IMR-90 (cell line): ENCODE measurements around the gene GRB10. TPM values are rescaled to one million over a fixed set of nuclear protein-coding genes. Genes with fewer than 3 reads are reported as not detected.
A peak's percentile ranks its signal among the peaks of the same experiment; 100 is the strongest.

ENCODE experiments used
- ATAC-seq: fragments of 200-7000 bp; cut with Tn5 transposase; 2 replicates; pipeline ENCODE4 v1.9.1; 2020; ENCODE audit warnings: low read depth, mild to moderate bottlenecking, moderate library complexity
- BruUV-seq: library from RNA; stranded (reverse); fragments of 400-500 nt; replicated peaks from 2 replicates; lab custom pipeline; 2021; lab: Mats Ljungman, UMichigan
- CTCF ChIA-PET: fragments of 300-600 bp; formaldehyde crosslinking; extraction: SDS; loops from one replicate; lab custom pipeline; 2021; ENCODE audit warnings: antibody characterized with exemption; lab: Yijun Ruan, JAX
- POLR2A ChIA-PET: fragments of 300-600 bp; sonication (Branson Sonifier 250); formaldehyde crosslinking; loops from one replicate; lab custom pipeline; 2022; ENCODE audit warnings: antibody characterized with exemption; ENCODE audit not compliant: unreplicated experiment; lab: Charles Lee
- DNase-seq: peaks from one replicate; pipeline ENCODE4 v3.0.0; 2013
- H2AFZ ChIP-seq: replicated peaks from 2 replicates; pipeline ENCODE3; 2013; ENCODE audit warnings: low read length, mild to moderate bottlenecking; ENCODE audit not compliant: poor library complexity
- H2AK5ac ChIP-seq: 2 replicates; pipeline ENCODE4 v1.6.1; 2013; ENCODE audit warnings: low read depth, low read length, inconsistent platforms
- H2AK9ac ChIP-seq: replicated peaks from 2 replicates; pipeline ENCODE3; 2013; ENCODE audit warnings: mild to moderate bottlenecking, low read depth, low read length, moderate library complexity; ENCODE audit not compliant: poor library complexity
- H2BK120ac ChIP-seq: 2 replicates; pipeline ENCODE4 v1.6.1; 2013; ENCODE audit warnings: low read depth, low read length, inconsistent platforms
- H2BK15ac ChIP-seq: 3 replicates; pipeline ENCODE4 v1.6.1; 2013; ENCODE audit warnings: low read depth, low read length, inconsistent platforms
- H2BK20ac ChIP-seq: 2 replicates; pipeline ENCODE4 v1.6.1; 2013; ENCODE audit warnings: low read depth, mild to moderate bottlenecking, inconsistent platforms, low read length, moderate library complexity
- H2BK5ac ChIP-seq: 2 replicates; pipeline ENCODE4 v1.6.1; 2013; ENCODE audit warnings: mild to moderate bottlenecking, low read depth, low read length, inconsistent platforms; ENCODE audit not compliant: poor library complexity, severe bottlenecking
- H3K14ac ChIP-seq: replicated peaks from 2 replicates; pipeline ENCODE4 v1.6.1; 2013; ENCODE audit warnings: low read depth, low read length, inconsistent platforms
- H3K18ac ChIP-seq: 2 replicates; pipeline ENCODE4 v1.6.1; 2013; ENCODE audit warnings: low read depth, low read length, control low read depth
- H3K23ac ChIP-seq: 2 replicates; pipeline ENCODE4 v1.6.1; 2013; ENCODE audit warnings: low read depth, low read length, inconsistent platforms
- H3K27ac ChIP-seq: 2 replicates; pipeline ENCODE4 v1.5.1; 2013; ENCODE audit warnings: mild to moderate bottlenecking, control low read depth, low read length; ENCODE audit not compliant: insufficient read depth
- H3K27me3 ChIP-seq: 2 replicates; pipeline ENCODE4 v1.6.1; 2013; ENCODE audit warnings: low read length; ENCODE audit not compliant: control insufficient read depth, insufficient read depth
- H3K36me3 ChIP-seq: 2 replicates; pipeline ENCODE4 v1.6.1; 2013; ENCODE audit warnings: low read length, mixed read lengths; ENCODE audit not compliant: control insufficient read depth, insufficient read depth
- H3K4ac ChIP-seq: 2 replicates; pipeline ENCODE4 v1.6.1; 2013; ENCODE audit warnings: low read depth, low read length, inconsistent platforms
- H3K4me1 ChIP-seq: 2 replicates; pipeline ENCODE4 v1.6.1; 2013; ENCODE audit warnings: low read length, mixed read lengths; ENCODE audit not compliant: control insufficient read depth, insufficient read depth
- H3K4me2 ChIP-seq: 2 replicates; pipeline ENCODE4 v1.6.1; 2013; ENCODE audit warnings: low read depth, mild to moderate bottlenecking, control low read depth, low read length, moderate library complexity
- H3K4me3 ChIP-seq: 2 replicates; pipeline ENCODE4 v1.5.1; 2013; ENCODE audit warnings: low read depth, mild to moderate bottlenecking, control low read depth, low read length, moderate library complexity; ENCODE audit not compliant: insufficient read depth
- H3K56ac ChIP-seq: 2 replicates; pipeline ENCODE4 v1.6.1; 2013; ENCODE audit warnings: low read length, inconsistent platforms; ENCODE audit not compliant: insufficient read depth; ENCODE audit errors: extremely low read depth
- H3K79me1 ChIP-seq, 2 experiments: 2 replicates each; pipeline ENCODE4 v1.6.1; 2013; ENCODE audit warnings: low read length in 2 of 2, inconsistent platforms in 1 of 2, low read depth in 1 of 2
- H3K9ac ChIP-seq: 2 replicates; pipeline ENCODE4 v1.6.1; 2013; ENCODE audit warnings: low read depth, low read length, control low read depth
- H3K9me1 ChIP-seq: 2 replicates; pipeline ENCODE4 v1.6.1; 2013; ENCODE audit warnings: low read length, inconsistent platforms; ENCODE audit not compliant: insufficient read depth
- H3K9me3 ChIP-seq: 2 replicates; pipeline ENCODE4 v1.6.1; 2013; ENCODE audit warnings: low read length; ENCODE audit not compliant: control insufficient read depth, insufficient read depth
- H4K20me1 ChIP-seq: 2 replicates; pipeline ENCODE4 v1.6.1; 2013; ENCODE audit warnings: low read length, inconsistent platforms; ENCODE audit not compliant: insufficient read depth
- H4K5ac ChIP-seq: 2 replicates; pipeline ENCODE4 v1.6.1; 2013; ENCODE audit warnings: mild to moderate bottlenecking, low read depth, low read length, control low read depth
- H4K8ac ChIP-seq, 2 experiments: 2 replicates each; pipeline ENCODE4 v1.6.1; 2013; ENCODE audit warnings: low read depth in 2 of 2, low read length in 2 of 2, control low read depth in 1 of 2, inconsistent platforms in 1 of 2
- H4K91ac ChIP-seq: 2 replicates; pipeline ENCODE4 v1.6.1; 2013; ENCODE audit warnings: low read depth, low read length, inconsistent platforms; ENCODE audit not compliant: insufficient read depth
- CEBPB ChIP-seq: IDR thresholded peaks from 2 replicates; pipeline ENCODE4 v1.6.1; 2012; ENCODE audit warnings: low read depth, low read length, improper control_type of control experiment
- ELK1 ChIP-seq: fragments of 150-350 bp; IDR thresholded peaks from 2 replicates; pipeline ENCODE4 v1.6.1; 2016; ENCODE audit warnings: low read depth, mild to moderate bottlenecking, low read length, moderate library complexity, borderline replicate concordance
- dilution Hi-C: fragments of 300-500 bp; cut with HindIII; formaldehyde crosslinking; loops from one replicate; pipeline ENCODE4 v1.14.3; 2018; ENCODE audit warnings: low sequenced_read_pairs; ENCODE audit not compliant: unreplicated experiment
- in situ Hi-C: fragments of 300-500 bp; cut with MboI; formaldehyde crosslinking; loops from 3 replicates; pipeline ENCODE4 v1.14.3; 2019; ENCODE audit warnings: low sequenced_read_pairs, inconsistent platforms, mixed read lengths
- intact Hi-C: fragments of 100-400 bp; cut with micrococcal nuclease; formaldehyde crosslinking; loops from 2 replicates; pipeline ENCODE4 v1.10.0; 2022
- polyA plus RNA-seq, 3 experiments: library from polyadenylated mRNA; depleted of rRNA; stranded (reverse); fragments of >200 nt; gene quantifications; 2 replicates each; pipeline ENCODE4 v1.2.3, GENCODE V29; 2012; ENCODE audit warnings: low replicate concordance in 1 of 3
- total RNA-seq: library from RNA; depleted of rRNA; stranded (reverse); fragments of >200 nt; gene quantifications from 2 replicates; pipeline ENCODE4 v1.2.3, GENCODE V29; 2012

The GRB10 gene
- total and polyA plus RNA-seq, 2 of the 4 experiments (the other 2 are of a cell fraction) = 6.3 to 15.1 TPM

- H4K5ac ChIP-seq = no peak overlapping the region
- H3K18ac ChIP-seq = no peak overlapping the region
- no peak overlapping the region for H3K27ac ChIP-seq
- no peak overlapping the region for H4K8ac ChIP-seq
- H3K4me2 ChIP-seq = no peak overlapping the region
- peaks cover 9% of the 10 kb centered on the region for H3K36me3 ChIP-seq
- no peak overlapping the region for H3K4ac ChIP-seq
- no peak overlapping the region for H2BK120ac ChIP-seq
- H3K23ac ChIP-seq = no peak overlapping the region
- CTCF ChIA-PET = no interaction called here
- DNase-seq (no peak), ATAC-seq (no peak)
- no peaks in the 10 kb centered on the region for H3K27me3 ChIP-seq
- no peaks in the 10 kb centered on the region; the same call in 1 of the 2 replicates for H4K20me1 ChIP-seq
- intact Hi-C loops (no loop called here), dilution Hi-C loops (no loop called here), in situ Hi-C loops (loop anchor here (25.0 kb wide), 1 partner anchor 237 kb away; the partner anchor contains the start of gene FIGNL1)
- BruUV-seq = no TSS peak
- no peak overlapping the region for H3K14ac ChIP-seq
- peaks cover 3% of the 10 kb centered on the region; the same call in 1 of the 2 replicates for H3K4me1 ChIP-seq
- no peak overlapping the region for H3K4me3 ChIP-seq
- H2BK20ac ChIP-seq = no peak overlapping the region
- no peak overlapping the region for H2AK5ac ChIP-seq
- TF ChIP-seq CEBPB = peak; percentile 66; the same call in 1 of the 2 replicates
- no peak for TF ChIP-seq ELK1
- no peak overlapping the region for H2AFZ ChIP-seq
- H3K9me3 ChIP-seq = no peaks in the 10 kb centered on the region
- no peak overlapping the region for H3K56ac ChIP-seq
- no peak overlapping the region for H2BK15ac ChIP-seq
- H3K9me1 ChIP-seq = no peaks in the 10 kb centered on the region; the same call in 1 of the 2 replicates
- H2BK5ac ChIP-seq = no peak overlapping the region
- no peak overlapping the region for H3K9ac ChIP-seq
- no peak overlapping the region for H2AK9ac ChIP-seq
- POLR2A ChIA-PET = no interaction called here
- H4K91ac ChIP-seq = no peak overlapping the region
- peaks cover 13 to 20% of the 10 kb centered on the region in 2 experiments for H3K79me1 ChIP-seq
Measured at GRCh38 chr7:50699143-50699542, 83.6 kb downstream of the GRB10 start.
